Large intestine (tissue), 3 donors: Measurements from ENCODE around the gene NXN. TPM values are rescaled to one million over a fixed set of nuclear protein-coding genes. Genes with fewer than 3 reads are reported as not detected.
"Not testable (repeated sequence)": the region's sequence is repeated elsewhere in the genome, so short reads cannot be mapped to it uniquely, and the experiment has no call there.

Source experiments
- DNase-seq, 2 donors: peaks; one replicate each; pipeline versions ENCODE4 v3.0.0 to v3.0.0-alpha.2; 2013
- H3K27ac ChIP-seq: one replicate; pipeline ENCODE4 v1.5.1; 2013; ENCODE audit warnings: low read length
- H3K27me3 ChIP-seq: 2 replicates; pipeline ENCODE4 v1.6.1; 2013; ENCODE audit warnings: low read length; ENCODE audit not compliant: control insufficient read depth, insufficient read depth
- H3K36me3 ChIP-seq: 2 replicates; pipeline ENCODE4 v1.6.1; 2013; ENCODE audit warnings: low read length; ENCODE audit not compliant: control insufficient read depth, insufficient read depth
- H3K4me1 ChIP-seq: one replicate; pipeline ENCODE4 v1.6.1; 2013; ENCODE audit warnings: low read length; ENCODE audit not compliant: control insufficient read depth, insufficient read depth
- H3K4me3 ChIP-seq: one replicate; pipeline ENCODE4 v1.5.1; 2013; ENCODE audit warnings: low read length
- H3K9me3 ChIP-seq: one replicate; pipeline ENCODE4 v1.6.1; 2013; ENCODE audit warnings: mild to moderate bottlenecking, low read depth, low read length, moderate library complexity; ENCODE audit not compliant: control insufficient read depth
- WGBS: methylation state at CpG from one replicate; pipeline ENCODE4 v1.1.5; 2013; ENCODE audit warnings: low lambda C conversion rate; ENCODE audit not compliant: insufficient coverage; 5-methylcytosine and 5-hydroxymethylcytosine counted together
- polyA plus RNA-seq: library from polyadenylated mRNA; unstranded; fragments of 120-200 nt; gene quantifications from one replicate; pipeline ENCODE4 v1.2.1, GENCODE V29; 2013

Gene NXN
- polyA plus RNA-seq, 1 donor, result 22.3 TPM

GRCh38 chr17:935485-935884, 44.1 kb downstream of the NXN start:
- no peak overlapping the region for H3K4me3 ChIP-seq
- WGBS, result no CpG with 5 or more reads among the region's 11 CpGs

GRCh38 chr17:933312-934073, 46.1 kb downstream of the NXN start:
- Histone ChIP-seq H3K27me3 (no peaks in the 10 kb centered on the region), H3K4me1 (peaks cover 7% of the 10 kb centered on the region), H3K9me3 (no peaks in the 10 kb centered on the region), H3K4me3 (no peak overlapping the region), H3K36me3 (no peaks in the 10 kb centered on the region), H3K27ac (peak overlapping the region; percentile 20)
- WGBS, result 69% methylated on average over 3 of the region's 15 CpGs
- DNase-seq, result peak in 1 of 2 donors; percentile 32

More at GRCh38 chr17:935485-935884, 44.1 kb downstream of the NXN start:
- no peaks in the 10 kb centered on the region for H3K27me3 ChIP-seq
- H3K36me3 ChIP-seq, result no peaks in the 10 kb centered on the region
- DNase-seq, result no peak
- H3K4me1 ChIP-seq, result peaks cover 7% of the 10 kb centered on the region
- H3K27ac ChIP-seq, result no peak overlapping the region
- no peaks in the 10 kb centered on the region for H3K9me3 ChIP-seq

- no peak overlapping the region for H3K27ac ChIP-seq
- no peak for DNase-seq
- H3K27me3 ChIP-seq, result no peaks in the 10 kb centered on the region
- no peaks in the 10 kb centered on the region for H3K9me3 ChIP-seq
- 38% methylated on average over 1 of the region's 9 CpGs for WGBS
- no peak overlapping the region for H3K4me3 ChIP-seq
- no peaks in the 10 kb centered on the region for H3K36me3 ChIP-seq
- peaks cover 7% of the 10 kb centered on the region for H3K4me1 ChIP-seq
Observed at GRCh38 chr17:930258-930657, 49.3 kb downstream of the NXN start.

- Histone ChIP-seq H3K4me1 (peaks cover 7% of the 10 kb centered on the region), H3K4me3 (no peak overlapping the region), H3K9me3 (no peaks in the 10 kb centered on the region), H3K27me3 (no peaks in the 10 kb centered on the region), H3K36me3 (no peaks in the 10 kb centered on the region), H3K27ac (no peak overlapping the region)
- WGBS, result 67% methylated on average over 1 of the region's 8 CpGs
- no peak for DNase-seq
Observed at GRCh38 chr17:929586-929985, 50.0 kb downstream of the NXN start.

- no CpG with 5 or more reads among the region's 17 CpGs for WGBS
- H3K36me3 ChIP-seq, result peaks cover 2% of the 10 kb centered on the region
- H3K27ac ChIP-seq, result peak overlapping the region; percentile 8
- no peak overlapping the region for H3K4me3 ChIP-seq
- peaks cover under 1% of the 10 kb centered on the region for H3K4me1 ChIP-seq
- H3K9me3 ChIP-seq, result no peaks in the 10 kb centered on the region
- peak; percentile 19 to 40 for DNase-seq
- no peaks in the 10 kb centered on the region for H3K27me3 ChIP-seq
Observed at GRCh38 chr17:927611-928461, 51.7 kb downstream of the NXN start.

- H3K4me3 ChIP-seq, result no peak overlapping the region
- 93% methylated on average over 3 of the region's 6 CpGs for WGBS
- peaks cover 3% of the 10 kb centered on the region for H3K36me3 ChIP-seq
- H3K9me3 ChIP-seq, result no peaks in the 10 kb centered on the region
- no peaks in the 10 kb centered on the region for H3K27me3 ChIP-seq
- no peak for DNase-seq
- H3K4me1 ChIP-seq, result no peaks in the 10 kb centered on the region
- no peak overlapping the region for H3K27ac ChIP-seq
Observed at GRCh38 chr17:925817-926216, 53.8 kb downstream of the NXN start.

GRCh38 chr17:924711-925475, 54.7 kb downstream of the NXN start:
- Histone ChIP-seq H3K4me3 (no peak overlapping the region), H3K9me3 (no peaks in the 10 kb centered on the region), H3K36me3 (peaks cover 3% of the 10 kb centered on the region), H3K4me1 (no peaks in the 10 kb centered on the region), H3K27ac (no peak overlapping the region), H3K27me3 (no peaks in the 10 kb centered on the region)
- no CpG with 5 or more reads among the region's 15 CpGs for WGBS
- DNase-seq, result no peak

- not testable (repeated sequence) for H3K4me1 ChIP-seq, H3K27ac ChIP-seq, H3K9me3 ChIP-seq, H3K27me3 ChIP-seq, H3K4me3 ChIP-seq, H3K36me3 ChIP-seq, DNase-seq
- no CpG with 5 or more reads among the region's 15 CpGs for WGBS
Observed at GRCh38 chr17:924306-924705, 55.3 kb downstream of the NXN start.

- Histone ChIP-seq H3K4me1 (no peaks in the 10 kb centered on the region), H3K27me3 (no peaks in the 10 kb centered on the region), H3K9me3 (no peaks in the 10 kb centered on the region), H3K4me3 (no peak overlapping the region), H3K36me3 (peaks cover 3% of the 10 kb centered on the region), H3K27ac (no peak overlapping the region)
- 71% methylated on average over 6 of the region's 9 CpGs for WGBS
- DNase-seq, result no peak
Observed at GRCh38 chr17:923633-924032, 55.9 kb downstream of the NXN start.

- H3K4me1 ChIP-seq, result no peaks in the 10 kb centered on the region
- peaks cover 8% of the 10 kb centered on the region for H3K9me3 ChIP-seq
- H3K4me3 ChIP-seq, result no peak overlapping the region
- WGBS, result 86% methylated on average over 4 of the region's 13 CpGs
- no peaks in the 10 kb centered on the region for H3K27me3 ChIP-seq
- H3K27ac ChIP-seq, result no peak overlapping the region
- DNase-seq, result no peak
- H3K36me3 ChIP-seq, result peaks cover 3% of the 10 kb centered on the region
Observed at GRCh38 chr17:921161-921560, 58.4 kb downstream of the NXN start.
